C4-2B (cell line): Measurements from ENCODE around the gene BSN.

Source experiments
- CTCF ChIP-seq: fragments of 450-650 bp; conservative IDR thresholded peaks from 2 replicates; pipeline ENCODE4 v1.5.1; 2017; ENCODE audit warnings: mild to moderate bottlenecking
- ZFX ChIP-seq: fragments of 450-650 bp; IDR thresholded peaks from 2 replicates; pipeline ENCODE4 v1.6.1; 2017

- TF ChIP-seq CTCF (no peak), ZFX (no peak)
Measured at GRCh38 chr3:49600781-49601180, 46.5 kb downstream of the BSN start.
